Measurements from ENCODE around the gene RAP1GAP2.

RAP1GAP2 gene

GRCh38 chr17:2893422-2893914, 97.2 kb downstream of the RAP1GAP2 start:
- Histone ChIP-seq H3K27ac (ENCODE audit: low read length) (no peak overlapping the region), H3K4me3 (ENCODE audit: low read depth in 1 of 2, low read length in 2 of 2) (no peak overlapping the region), H3K9me3 (ENCODE audit: control insufficient read depth in 1 of 2, low read length in 2 of 2) (no peaks in the 10 kb centered on the region), H3K27me3 (ENCODE audit: low read depth, low read length) (no peaks in the 10 kb centered on the region), H3K36me3 (ENCODE audit: control insufficient read depth in 1 of 2, insufficient read depth in 2 of 2, low read length in 2 of 2) (no peaks in the 10 kb centered on the region), H3K4me1 (ENCODE audit: control insufficient read depth in 1 of 2, insufficient read depth in 2 of 2, low read length in 2 of 2) (no peaks in the 10 kb centered on the region)

GRCh38 chr17:2894782-2895181, 98.5 kb downstream of the RAP1GAP2 start:
- Histone ChIP-seq H3K36me3 (ENCODE audit: control insufficient read depth in 1 of 2, insufficient read depth in 2 of 2, low read length in 2 of 2) (no peaks in the 10 kb centered on the region), H3K27me3 (ENCODE audit: low read depth, low read length) (no peaks in the 10 kb centered on the region), H3K27ac (ENCODE audit: low read length) (no peak overlapping the region), H3K4me3 (ENCODE audit: low read depth in 1 of 2, low read length in 2 of 2) (no peak overlapping the region), H3K9me3 (ENCODE audit: control insufficient read depth in 1 of 2, low read length in 2 of 2) (no peaks in the 10 kb centered on the region), H3K4me1 (ENCODE audit: control insufficient read depth in 1 of 2, insufficient read depth in 2 of 2, low read length in 2 of 2) (no peaks in the 10 kb centered on the region)

DNA sequence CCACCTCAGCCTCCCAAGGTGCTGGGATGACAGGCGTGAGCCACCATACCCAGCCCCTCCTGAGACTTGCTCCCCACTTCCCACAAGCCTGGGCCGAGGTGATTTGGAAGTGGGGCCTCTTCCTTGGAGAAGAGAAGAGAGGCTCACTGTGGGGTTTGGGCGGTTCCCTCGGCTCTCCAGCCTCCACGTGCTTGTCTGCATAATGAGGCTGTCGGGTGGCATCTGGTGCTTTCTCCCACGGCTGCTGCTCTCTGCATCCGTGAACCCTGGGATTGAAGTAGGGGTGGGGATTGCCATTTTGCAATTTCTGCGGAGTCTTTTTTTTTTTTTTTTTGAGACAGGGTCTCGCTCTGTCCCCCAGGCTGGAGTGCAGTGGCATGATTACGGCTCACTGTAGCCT, 101.4 kb downstream of the RAP1GAP2 start:
- Histone ChIP-seq H3K4me1 (ENCODE audit: control insufficient read depth in 1 of 2, insufficient read depth in 2 of 2, low read length in 2 of 2) (no peaks in the 10 kb centered on the region), H3K36me3 (ENCODE audit: control insufficient read depth in 1 of 2, insufficient read depth in 2 of 2, low read length in 2 of 2) (no peaks in the 10 kb centered on the region), H3K9me3 (ENCODE audit: control insufficient read depth in 1 of 2, low read length in 2 of 2) (no peaks in the 10 kb centered on the region), H3K27me3 (ENCODE audit: low read depth, low read length) (no peaks in the 10 kb centered on the region), H3K27ac (ENCODE audit: low read length) (no peak overlapping the region), H3K4me3 (ENCODE audit: low read depth in 1 of 2, low read length in 2 of 2) (no peak overlapping the region)

DNA sequence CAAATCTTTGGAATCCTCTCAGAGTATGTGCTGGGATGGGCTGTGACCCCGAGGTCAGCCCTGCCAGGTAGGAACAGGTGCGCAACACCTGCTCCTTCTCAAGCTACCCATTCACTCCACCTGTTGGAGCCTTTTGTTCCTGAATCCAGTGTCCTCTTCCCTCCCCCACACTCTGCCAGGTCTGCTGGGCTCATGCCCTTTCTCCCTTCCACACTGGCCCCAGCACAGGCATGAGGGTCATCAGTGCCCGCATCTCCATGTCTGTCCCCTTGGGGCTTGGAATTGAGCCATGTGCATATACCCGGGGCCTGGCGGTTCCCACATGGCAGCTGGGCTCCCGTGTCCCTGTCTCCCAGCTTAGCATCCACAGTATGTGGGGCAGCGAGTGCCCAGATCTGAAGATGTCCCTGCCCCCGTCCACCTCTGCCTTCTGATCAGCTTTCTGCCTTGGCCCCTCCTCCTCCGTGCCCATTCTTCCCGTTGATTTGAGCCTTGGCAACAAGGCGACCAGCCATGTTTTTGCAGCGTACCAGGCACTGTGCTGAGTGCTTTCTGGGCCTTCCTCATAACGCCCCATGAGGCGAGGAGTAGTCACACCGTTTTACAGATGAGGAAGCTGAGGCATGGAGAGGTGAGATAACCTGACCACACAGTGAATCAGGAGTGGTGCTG, 102.2 kb downstream of the RAP1GAP2 start:
- H3K9me3 ChIP-seq (ENCODE audit: control insufficient read depth in 1 of 2, low read length in 2 of 2): no peaks in the 10 kb centered on the region
- no peak overlapping the region for H3K4me3 ChIP-seq (ENCODE audit: low read depth in 1 of 2, low read length in 2 of 2)
- H3K27ac ChIP-seq (ENCODE audit: low read length): no peak overlapping the region
- H3K27me3 ChIP-seq (ENCODE audit: low read depth, low read length): no peaks in the 10 kb centered on the region
- no peaks in the 10 kb centered on the region for H3K36me3 ChIP-seq (ENCODE audit: control insufficient read depth in 1 of 2, insufficient read depth in 2 of 2, low read length in 2 of 2)
- H3K4me1 ChIP-seq (ENCODE audit: control insufficient read depth in 1 of 2, insufficient read depth in 2 of 2, low read length in 2 of 2): no peaks in the 10 kb centered on the region

- no peaks in the 10 kb centered on the region for H3K36me3 ChIP-seq (ENCODE audit: control insufficient read depth in 1 of 2, insufficient read depth in 2 of 2, low read length in 2 of 2)
- no peaks in the 10 kb centered on the region for H3K4me1 ChIP-seq (ENCODE audit: control insufficient read depth in 1 of 2, insufficient read depth in 2 of 2, low read length in 2 of 2)
- no peaks in the 10 kb centered on the region for H3K9me3 ChIP-seq (ENCODE audit: control insufficient read depth in 1 of 2, low read length in 2 of 2)
- H3K27me3 ChIP-seq (ENCODE audit: low read depth, low read length): no peaks in the 10 kb centered on the region
- no peak overlapping the region for H3K27ac ChIP-seq (ENCODE audit: low read length)
- no peak overlapping the region for H3K4me3 ChIP-seq (ENCODE audit: low read depth in 1 of 2, low read length in 2 of 2)
Observed at GRCh38 chr17:2899906-2900305, 103.7 kb downstream of the RAP1GAP2 start.

DNA sequence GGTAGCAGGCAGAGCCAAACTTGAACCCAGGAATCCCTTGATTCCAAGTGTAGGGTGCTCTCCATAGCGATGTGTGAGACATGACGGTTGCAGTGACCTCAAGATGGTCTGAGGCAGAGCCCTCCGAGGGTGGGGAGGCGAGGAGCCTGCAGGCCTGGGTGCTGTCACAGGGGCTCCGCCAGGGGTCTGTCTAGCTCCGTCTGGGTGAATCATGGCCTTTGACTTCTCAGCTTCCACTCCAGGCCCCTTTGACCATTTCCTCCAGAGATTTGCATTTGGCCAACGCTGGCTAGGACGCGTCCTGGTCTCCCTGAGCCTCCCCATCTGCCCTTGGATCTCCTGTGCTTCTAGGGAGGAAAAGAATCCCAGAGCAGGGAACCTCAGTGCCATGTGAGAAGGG, 104.6 kb downstream of the RAP1GAP2 start:
- H3K27me3 ChIP-seq (ENCODE audit: low read depth, low read length): no peaks in the 10 kb centered on the region
- no peaks in the 10 kb centered on the region for H3K4me1 ChIP-seq (ENCODE audit: control insufficient read depth in 1 of 2, insufficient read depth in 2 of 2, low read length in 2 of 2)
- H3K36me3 ChIP-seq (ENCODE audit: control insufficient read depth in 1 of 2, insufficient read depth in 2 of 2, low read length in 2 of 2): no peaks in the 10 kb centered on the region
- H3K27ac ChIP-seq (ENCODE audit: low read length): no peak overlapping the region
- H3K4me3 ChIP-seq (ENCODE audit: low read depth in 1 of 2, low read length in 2 of 2): no peak overlapping the region
- H3K9me3 ChIP-seq (ENCODE audit: control insufficient read depth in 1 of 2, low read length in 2 of 2): no peaks in the 10 kb centered on the region

- Histone ChIP-seq H3K27ac (ENCODE audit: low read length) (no peak overlapping the region), H3K9me3 (ENCODE audit: control insufficient read depth in 1 of 2, low read length in 2 of 2) (no peaks in the 10 kb centered on the region), H3K4me3 (ENCODE audit: low read depth in 1 of 2, low read length in 2 of 2) (no peak overlapping the region), H3K27me3 (ENCODE audit: low read depth, low read length) (no peaks in the 10 kb centered on the region), H3K36me3 (ENCODE audit: control insufficient read depth in 1 of 2, insufficient read depth in 2 of 2, low read length in 2 of 2) (no peaks in the 10 kb centered on the region), H3K4me1 (ENCODE audit: control insufficient read depth in 1 of 2, insufficient read depth in 2 of 2, low read length in 2 of 2) (no peaks in the 10 kb centered on the region)
Observed at GRCh38 chr17:2901582-2901981, 105.3 kb downstream of the RAP1GAP2 start.

GRCh38 chr17:2902546-2902945, 106.3 kb downstream of the RAP1GAP2 start:
- H3K4me3 ChIP-seq (ENCODE audit: low read depth in 1 of 2, low read length in 2 of 2): no peak overlapping the region
- H3K9me3 ChIP-seq (ENCODE audit: control insufficient read depth in 1 of 2, low read length in 2 of 2): no peaks in the 10 kb centered on the region
- no peaks in the 10 kb centered on the region for H3K4me1 ChIP-seq (ENCODE audit: control insufficient read depth in 1 of 2, insufficient read depth in 2 of 2, low read length in 2 of 2)
- no peak overlapping the region for H3K27ac ChIP-seq (ENCODE audit: low read length)
- no peaks in the 10 kb centered on the region for H3K27me3 ChIP-seq (ENCODE audit: low read depth, low read length)
- no peaks in the 10 kb centered on the region for H3K36me3 ChIP-seq (ENCODE audit: control insufficient read depth in 1 of 2, insufficient read depth in 2 of 2, low read length in 2 of 2)

GRCh38 chr17:2903193-2903974, 107.1 kb downstream of the RAP1GAP2 start:
- Histone ChIP-seq H3K4me1 (ENCODE audit: control insufficient read depth in 1 of 2, insufficient read depth in 2 of 2, low read length in 2 of 2) (no peaks in the 10 kb centered on the region), H3K4me3 (ENCODE audit: low read depth in 1 of 2, low read length in 2 of 2) (no peak overlapping the region), H3K27me3 (ENCODE audit: low read depth, low read length) (no peaks in the 10 kb centered on the region), H3K36me3 (ENCODE audit: control insufficient read depth in 1 of 2, insufficient read depth in 2 of 2, low read length in 2 of 2) (no peaks in the 10 kb centered on the region), H3K9me3 (ENCODE audit: control insufficient read depth in 1 of 2, low read length in 2 of 2) (no peaks in the 10 kb centered on the region), H3K27ac (ENCODE audit: low read length) (no peak overlapping the region)

GRCh38 chr17:2904135-2904534, 107.9 kb downstream of the RAP1GAP2 start:
- Histone ChIP-seq H3K36me3 (ENCODE audit: control insufficient read depth in 1 of 2, insufficient read depth in 2 of 2, low read length in 2 of 2) (no peaks in the 10 kb centered on the region), H3K9me3 (ENCODE audit: control insufficient read depth in 1 of 2, low read length in 2 of 2) (no peaks in the 10 kb centered on the region), H3K27ac (ENCODE audit: low read length) (no peak overlapping the region), H3K4me1 (ENCODE audit: control insufficient read depth in 1 of 2, insufficient read depth in 2 of 2, low read length in 2 of 2) (no peaks in the 10 kb centered on the region), H3K4me3 (ENCODE audit: low read depth in 1 of 2, low read length in 2 of 2) (no peak overlapping the region), H3K27me3 (ENCODE audit: low read depth, low read length) (no peaks in the 10 kb centered on the region)

- Histone ChIP-seq H3K4me3 (ENCODE audit: low read depth in 1 of 2, low read length in 2 of 2) (no peak overlapping the region), H3K9me3 (ENCODE audit: control insufficient read depth in 1 of 2, low read length in 2 of 2) (no peaks in the 10 kb centered on the region), H3K27me3 (ENCODE audit: low read depth, low read length) (no peaks in the 10 kb centered on the region), H3K27ac (ENCODE audit: low read length) (no peak overlapping the region), H3K4me1 (ENCODE audit: control insufficient read depth in 1 of 2, insufficient read depth in 2 of 2, low read length in 2 of 2) (no peaks in the 10 kb centered on the region), H3K36me3 (ENCODE audit: control insufficient read depth in 1 of 2, insufficient read depth in 2 of 2, low read length in 2 of 2) (no peaks in the 10 kb centered on the region)
Observed at GRCh38 chr17:2905269-2905668, 109.0 kb downstream of the RAP1GAP2 start.
